GM18951 (cell line): Measurements from ENCODE around the gene GAS7.

Experiments
- POLR2A ChIP-seq: IDR thresholded peaks from 4 replicates; pipeline ENCODE4 v1.6.1; 2011; ENCODE audit warnings: mild to moderate bottlenecking; ENCODE audit not compliant: insufficient read length, insufficient read depth; ENCODE audit errors: extremely low read depth
- in situ Hi-C: fragments of 300-500 bp; cut with MboI; formaldehyde crosslinking; loops from one replicate; pipeline ENCODE4 v1.12.0; 2022; ENCODE audit warnings: low sequenced_read_pairs, mixed read lengths, inconsistent platforms; ENCODE audit not compliant: unreplicated experiment

GAS7 gene

GRCh38 chr17:9900784-9901183 lies 297.6 kb downstream of the GAS7 start:
- no peak for TF ChIP-seq POLR2A
- in situ Hi-C loops: no loop called here

GRCh38 chr17:9900044-9900594 lies 298.3 kb downstream of the GAS7 start:
- TF ChIP-seq POLR2A: no peak

DNA sequence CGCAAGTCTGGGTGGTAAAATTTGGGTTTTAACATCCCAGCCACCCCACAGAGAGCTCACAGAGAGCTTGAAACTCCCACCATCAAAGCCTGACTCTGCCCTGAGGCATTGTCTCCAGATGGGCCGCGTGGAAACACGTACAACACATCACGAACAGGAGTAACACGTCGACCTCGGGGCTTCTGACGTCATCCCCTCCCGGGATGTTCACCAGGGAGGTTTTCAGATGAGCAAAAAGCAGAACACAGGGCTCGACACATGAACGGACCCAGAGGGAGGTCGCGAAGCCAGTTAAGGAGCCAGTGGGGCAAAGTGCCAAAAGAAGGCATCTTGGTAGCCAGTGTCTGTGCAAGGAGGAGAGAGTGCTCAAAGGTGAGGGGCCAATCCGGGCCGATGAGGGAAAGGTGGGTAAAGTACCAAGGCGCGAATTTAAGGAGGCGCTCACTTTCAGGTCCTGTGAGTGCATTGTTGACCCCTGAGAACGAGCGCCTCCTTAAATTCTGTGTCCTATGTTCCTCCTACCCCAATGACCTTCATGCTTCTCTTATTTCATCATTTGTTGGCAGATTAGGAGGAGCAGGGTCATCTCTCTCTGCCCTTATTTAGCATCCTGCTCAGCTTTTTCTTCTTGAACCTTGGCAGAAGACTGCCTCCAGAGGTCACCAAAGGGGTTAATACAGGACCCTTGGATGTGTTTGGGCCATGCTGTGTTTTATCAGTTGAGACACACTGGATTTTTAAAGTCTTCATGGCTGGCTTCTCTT lies 298.9 kb downstream of the GAS7 start:
- in situ Hi-C loops: no loop called here
- no peak for TF ChIP-seq POLR2A

More at GRCh38 chr17:9900044-9900594, 298.3 kb downstream of the GAS7 start:
- in situ Hi-C loops: no loop called here

DNA sequence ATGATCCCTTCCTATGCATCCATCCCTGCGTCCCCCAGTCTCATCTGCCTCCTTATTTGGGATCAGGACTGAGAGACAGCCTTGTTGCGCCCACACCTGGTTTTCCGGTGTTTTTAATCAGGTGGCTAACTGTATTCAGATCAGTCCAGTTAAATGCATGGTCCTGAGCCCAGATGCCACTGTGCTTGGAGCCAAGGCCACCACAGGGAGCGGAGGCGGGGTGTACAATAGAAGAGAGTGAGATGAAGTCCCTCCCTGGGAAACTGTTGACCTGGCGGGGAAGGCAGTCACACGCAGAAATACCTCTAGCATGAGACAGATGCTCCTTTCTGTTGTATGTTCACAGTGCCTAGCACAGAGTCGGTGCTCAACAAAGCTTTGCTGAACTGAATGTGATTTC lies 299.6 kb downstream of the GAS7 start:
- in situ Hi-C loops: no loop called here
- TF ChIP-seq POLR2A: no peak

- in situ Hi-C loops: no loop called here
- TF ChIP-seq POLR2A: no peak
Measured at GRCh38 chr17:9897372-9897968, 300.9 kb downstream of the GAS7 start.

DNA sequence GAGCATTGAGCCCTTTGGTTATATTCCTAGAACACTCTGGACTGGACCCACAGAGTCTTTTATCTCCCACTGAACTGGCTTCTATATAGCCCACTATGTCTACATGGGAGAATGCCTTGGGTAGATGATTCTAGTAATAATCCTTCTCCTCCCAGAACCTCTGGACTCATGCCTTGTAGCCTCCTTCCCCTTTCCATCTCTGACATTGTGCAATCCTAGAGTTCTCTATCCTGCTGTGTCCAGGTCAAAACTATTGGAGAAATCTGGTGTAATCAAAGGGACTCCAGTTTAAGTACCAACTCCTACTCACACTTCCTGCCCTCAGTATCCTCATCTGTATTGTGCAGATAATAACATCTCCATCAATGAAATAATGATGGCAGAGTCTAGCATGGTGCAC lies 302.5 kb downstream of the GAS7 start:
- in situ Hi-C loops: no loop called here
- TF ChIP-seq POLR2A: no peak

- TF ChIP-seq POLR2A: no peak
- in situ Hi-C loops: no loop called here
Measured at GRCh38 chr17:9894231-9894630, 304.2 kb downstream of the GAS7 start.

- in situ Hi-C loops: no loop called here
- TF ChIP-seq POLR2A: no peak
Measured at GRCh38 chr17:9893411-9894012, 304.9 kb downstream of the GAS7 start.

DNA sequence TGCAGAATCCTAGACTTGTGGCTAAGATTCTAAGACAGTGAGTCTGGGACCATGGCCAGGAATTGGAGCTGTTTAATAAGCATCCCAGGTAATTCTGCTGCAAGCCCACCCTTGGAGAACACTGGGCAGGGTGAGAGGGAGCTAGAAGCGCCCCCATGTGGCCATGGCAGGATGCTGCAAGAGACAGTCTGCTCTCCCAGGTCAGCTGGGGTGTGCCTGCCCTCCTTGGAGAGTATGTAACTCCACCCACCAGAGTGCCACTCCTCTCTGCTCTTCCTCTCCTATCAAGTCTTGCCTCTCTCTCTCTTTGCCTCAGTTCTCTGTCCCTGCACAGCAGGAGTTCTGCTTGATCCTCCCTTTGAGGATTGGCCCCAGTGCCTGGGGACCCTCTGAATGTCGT lies 308.3 kb downstream of the GAS7 start:
- in situ Hi-C loops: no loop called here
- no peak for TF ChIP-seq POLR2A

DNA sequence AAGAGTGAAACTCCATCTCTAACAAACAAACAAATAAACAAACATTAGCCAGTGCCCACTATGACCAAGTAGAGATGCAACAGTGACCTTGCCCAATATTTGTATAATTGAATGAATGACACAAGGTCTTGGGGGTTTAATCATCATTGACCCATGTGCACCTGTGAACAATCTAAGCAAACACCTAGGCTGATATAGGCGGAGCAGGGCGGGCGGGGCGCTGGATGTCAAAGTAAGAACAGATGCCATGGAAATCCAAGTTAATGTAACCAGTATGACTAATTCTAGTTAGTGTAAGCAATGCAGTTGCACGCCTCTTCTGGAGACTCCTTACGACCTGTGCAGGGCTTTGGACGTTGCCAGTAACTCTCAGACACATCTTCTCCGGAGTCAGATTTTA lies 310.9 kb downstream of the GAS7 start:
- in situ Hi-C loops: no loop called here
- TF ChIP-seq POLR2A: no peak

- TF ChIP-seq POLR2A: no peak
- in situ Hi-C loops: no loop called here
Measured at GRCh38 chr17:9886141-9886930, 312.1 kb downstream of the GAS7 start.

DNA sequence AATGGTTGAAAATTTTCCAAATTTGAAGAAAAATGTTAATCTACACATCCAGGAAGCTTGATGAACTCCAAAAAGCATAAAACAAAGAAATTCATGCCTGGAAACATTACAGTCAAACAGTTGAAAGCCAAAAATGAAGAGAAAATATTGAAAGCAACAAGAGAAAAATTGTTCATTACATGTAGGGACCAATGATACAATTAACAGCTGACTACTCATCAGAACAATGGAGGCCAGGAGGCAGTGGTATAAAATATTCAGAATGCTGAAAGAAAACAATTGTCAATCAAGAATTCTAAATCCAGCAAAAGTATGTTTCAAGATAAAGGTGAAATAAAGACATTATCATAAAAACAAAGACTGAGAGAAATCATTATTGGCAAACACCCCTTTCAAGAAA lies 315.0 kb downstream of the GAS7 start:
- in situ Hi-C loops: no loop called here

GRCh38 chr17:9880582-9880999 lies 317.8 kb downstream of the GAS7 start:
- in situ Hi-C loops: no loop called here
- TF ChIP-seq POLR2A: no peak

More for the DNA sequence above, 315.0 kb downstream of the GAS7 start:
- no peak for TF ChIP-seq POLR2A
